ENCODE results near the gene GRIK1.
"Not testable (repeated sequence)": the region's sequence is repeated elsewhere in the genome, so short reads cannot be mapped to it uniquely, and the experiment has no call there.

Gene GRIK1

GRCh38 chr21:29939924-29940275 lies at the start of gene GRIK1:
Gene GRIK1, minus strand, starts transcription at chr21:29939996.
- peak; percentile 16 for DNase-seq (ENCODE audit: low spot score)

DNA sequence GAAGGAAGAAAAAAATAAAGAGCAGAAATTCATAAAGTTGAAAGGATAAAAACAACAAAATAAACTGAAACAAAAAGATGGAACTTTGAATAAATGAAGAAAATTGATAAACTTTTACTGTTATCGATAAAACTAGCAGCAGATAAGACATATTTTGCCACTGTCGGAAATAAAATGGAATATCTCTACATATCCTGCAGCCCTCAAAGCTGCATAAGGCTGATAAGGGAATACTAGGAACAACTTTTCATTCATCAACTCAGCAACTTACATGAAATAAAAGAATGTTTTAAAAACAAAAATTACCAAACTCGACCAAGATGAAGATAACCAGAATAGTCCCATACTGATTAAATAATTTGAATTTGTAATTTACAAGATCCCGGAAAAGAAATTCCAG lies 48.0 kb upstream of the GRIK1 start:
- no peak for DNase-seq (ENCODE audit: low spot score)

DNA sequence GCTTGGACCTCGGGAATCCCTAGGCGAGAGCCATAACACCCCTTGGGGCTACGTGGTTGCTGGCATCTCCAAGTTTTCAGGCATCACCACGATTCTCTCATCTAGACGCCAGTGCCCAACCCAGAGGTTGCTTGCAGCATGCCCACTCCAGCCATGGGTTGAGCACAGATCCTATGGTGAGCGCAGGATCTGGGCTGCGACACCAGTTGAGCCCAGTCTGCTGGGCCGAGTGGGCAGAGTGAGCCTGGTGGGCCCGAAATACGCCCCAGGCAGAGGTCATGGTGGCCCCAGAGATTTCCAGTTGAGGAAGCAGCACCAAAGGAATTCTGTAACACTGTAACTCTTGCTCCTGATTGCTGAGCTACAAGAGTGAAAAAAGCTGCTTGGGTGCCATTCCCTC lies 46.1 kb upstream of the GRIK1 start:
- no peak for DNase-seq (ENCODE audit: low spot score)

- DNase-seq (ENCODE audit: low spot score): no peak
Observed at GRCh38 chr21:29979043-29979442, 39.2 kb upstream of the GRIK1 start.

DNA sequence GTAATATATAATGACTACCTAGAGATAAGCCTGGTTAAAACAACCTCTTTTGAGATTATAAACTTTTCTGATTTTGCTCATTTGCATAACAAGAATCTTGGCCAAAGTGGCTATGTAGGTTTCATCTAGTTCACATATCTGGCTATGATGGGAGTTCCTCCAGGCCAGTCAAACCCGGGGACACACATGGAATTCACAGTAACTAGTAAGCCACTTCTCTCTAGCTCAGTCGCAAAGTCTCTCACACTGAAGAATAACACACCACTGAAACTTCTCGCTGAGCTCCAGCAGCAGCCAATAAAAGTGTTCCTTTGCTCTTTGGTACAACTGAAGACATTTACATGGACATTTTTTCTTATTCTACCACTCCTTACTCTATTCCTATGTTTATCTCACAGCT lies 36.0 kb upstream of the GRIK1 start:
- no peak for DNase-seq (ENCODE audit: low spot score)

DNA sequence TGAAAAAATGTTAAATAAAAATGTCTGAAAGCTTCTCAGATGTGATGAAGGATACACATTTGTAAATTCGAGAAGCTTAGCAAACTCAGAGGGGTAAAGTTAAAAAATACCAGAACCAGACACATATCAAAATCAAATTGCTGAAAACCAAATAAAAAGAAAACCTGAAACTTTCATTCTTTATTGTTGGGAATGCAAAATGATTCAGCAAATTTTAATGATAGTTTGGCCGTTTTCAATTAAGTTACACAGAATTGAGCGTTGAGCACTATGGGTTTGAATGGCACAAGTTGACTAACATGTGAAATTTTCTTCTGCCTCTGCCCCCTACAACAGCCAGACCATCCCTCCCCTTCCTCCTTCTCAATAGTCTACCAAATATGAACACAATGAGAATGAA lies 33.5 kb upstream of the GRIK1 start:
- no peak for DNase-seq (ENCODE audit: low spot score)

DNA sequence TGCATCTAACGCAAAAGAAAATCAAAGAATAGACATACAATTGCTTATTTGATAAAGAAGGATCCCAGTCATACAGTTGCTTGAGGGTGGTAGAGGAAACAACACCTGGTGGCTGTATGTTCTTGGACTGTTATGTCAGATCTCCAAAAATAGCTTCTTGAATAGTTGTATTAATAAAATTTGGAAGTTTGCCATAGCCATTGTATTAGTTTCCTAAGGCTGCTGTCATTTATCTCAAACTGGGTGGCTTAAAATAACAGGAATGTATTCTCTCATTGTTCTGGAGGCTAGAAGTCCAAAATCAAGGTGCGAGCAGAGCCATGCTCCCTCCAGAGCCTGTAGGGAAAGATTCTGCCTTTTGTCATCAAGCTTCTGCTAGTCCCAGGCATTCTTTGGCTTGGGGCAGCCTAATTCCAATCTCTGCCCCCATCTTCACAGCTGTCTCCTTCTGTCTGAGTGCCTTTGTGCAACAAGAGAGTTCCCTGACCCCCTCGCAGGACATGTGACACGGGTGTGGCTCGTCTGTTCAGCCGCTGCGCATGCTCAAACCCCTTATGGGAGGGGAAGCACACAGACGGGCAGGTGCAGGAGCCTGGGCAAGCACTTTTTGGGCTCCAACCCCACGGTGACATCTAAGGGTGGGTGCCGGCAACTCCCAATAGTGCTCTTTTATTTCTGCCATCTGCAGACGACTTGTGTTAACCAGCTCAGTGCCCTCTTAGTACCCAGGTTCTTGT lies 21.7 kb upstream of the GRIK1 start:
- no peak for DNase-seq (ENCODE audit: low spot score)

GRCh38 chr21:29958551-29958950 lies 18.8 kb upstream of the GRIK1 start:
- no peak for DNase-seq (ENCODE audit: low spot score)

- DNase-seq (ENCODE audit: low spot score): not testable (repeated sequence)
Observed at GRCh38 chr21:29958035-29958434, 18.2 kb upstream of the GRIK1 start.

DNA sequence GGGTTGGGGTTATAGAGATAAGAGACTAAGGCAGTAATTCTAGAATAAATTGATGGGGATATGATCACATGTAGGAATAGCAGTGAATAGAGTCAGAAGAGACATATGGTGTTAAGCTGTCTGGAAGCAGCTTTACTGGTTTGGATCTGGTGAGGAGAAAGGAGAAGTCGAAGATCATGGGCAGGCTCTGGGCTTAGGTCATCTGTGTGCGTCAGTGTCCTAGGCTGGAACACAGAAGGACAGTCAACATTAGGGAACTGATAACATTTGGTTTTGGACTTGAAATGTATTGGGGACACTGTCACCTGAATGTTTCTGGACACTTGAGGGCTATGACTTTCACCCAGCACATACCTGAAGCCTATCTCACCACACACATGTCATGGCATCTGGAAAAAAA lies 13.9 kb upstream of the GRIK1 start:
- no peak for DNase-seq (ENCODE audit: low spot score)

DNA sequence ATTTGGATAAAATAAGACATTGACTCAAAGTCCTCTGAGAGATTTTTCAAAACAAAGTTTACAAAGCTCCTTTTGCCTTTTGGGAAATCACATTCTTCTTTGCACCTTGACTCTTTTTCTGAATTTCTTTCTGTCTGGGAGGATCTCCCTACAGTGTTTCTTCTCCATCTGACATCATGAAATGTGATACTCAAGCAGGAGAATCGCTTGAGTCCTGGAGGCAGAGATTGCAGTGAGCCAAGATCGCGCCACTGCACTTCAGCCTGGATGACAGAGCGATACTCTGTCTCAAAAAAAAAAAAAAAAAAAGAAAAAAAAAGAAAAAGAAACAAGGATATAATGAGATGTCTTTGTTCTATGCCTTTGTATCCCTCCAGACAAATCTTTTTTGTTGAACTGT lies 13.3 kb upstream of the GRIK1 start:
- no peak for DNase-seq (ENCODE audit: low spot score)

- DNase-seq (ENCODE audit: low spot score): no peak
Observed at GRCh38 chr21:29951911-29952310, 12.1 kb upstream of the GRIK1 start.

DNA sequence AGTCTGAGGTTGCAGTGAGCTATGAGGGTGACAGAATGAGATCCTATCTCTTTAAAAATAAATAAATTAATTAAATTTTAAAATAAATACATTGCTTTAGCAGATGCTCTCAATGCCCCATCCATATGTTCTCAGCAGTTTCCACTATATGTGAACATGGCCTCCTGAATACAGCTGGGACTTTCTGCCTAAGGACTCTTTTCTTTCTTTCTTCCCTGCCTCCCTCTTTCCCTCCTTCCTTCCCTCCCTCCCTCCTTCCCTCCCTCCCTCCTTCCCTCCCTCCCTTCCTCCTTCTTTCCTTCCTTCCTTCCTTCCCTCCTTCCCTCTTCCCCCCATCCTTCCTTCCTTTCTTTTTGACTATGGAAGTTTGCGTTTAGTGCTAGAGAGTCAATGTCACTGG lies 10.2 kb upstream of the GRIK1 start:
- no peak for DNase-seq (ENCODE audit: low spot score)

- DNase-seq (ENCODE audit: low spot score): no peak
Observed at GRCh38 chr21:29947119-29947518, 7.3 kb upstream of the GRIK1 start.

DNA sequence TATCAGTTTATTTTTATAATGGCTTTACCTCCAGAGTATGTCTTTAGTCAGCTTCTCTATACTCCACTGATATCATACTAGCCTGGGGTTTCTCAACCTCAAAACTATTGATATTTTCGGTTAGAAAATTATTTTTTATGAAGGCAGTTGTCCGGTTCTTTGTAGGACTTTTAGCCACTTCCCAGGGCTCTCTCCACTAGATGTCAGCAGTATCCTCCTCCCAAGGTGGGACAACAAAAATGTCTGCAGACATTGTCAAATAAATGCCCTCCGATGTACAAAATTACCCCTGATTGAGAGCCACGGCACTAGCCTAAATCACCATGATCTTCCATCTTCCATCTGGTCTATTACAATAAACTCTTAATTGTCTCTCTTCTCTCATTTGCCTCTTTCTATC lies 4.1 kb upstream of the GRIK1 start:
- no peak for DNase-seq (ENCODE audit: low spot score)

DNA sequence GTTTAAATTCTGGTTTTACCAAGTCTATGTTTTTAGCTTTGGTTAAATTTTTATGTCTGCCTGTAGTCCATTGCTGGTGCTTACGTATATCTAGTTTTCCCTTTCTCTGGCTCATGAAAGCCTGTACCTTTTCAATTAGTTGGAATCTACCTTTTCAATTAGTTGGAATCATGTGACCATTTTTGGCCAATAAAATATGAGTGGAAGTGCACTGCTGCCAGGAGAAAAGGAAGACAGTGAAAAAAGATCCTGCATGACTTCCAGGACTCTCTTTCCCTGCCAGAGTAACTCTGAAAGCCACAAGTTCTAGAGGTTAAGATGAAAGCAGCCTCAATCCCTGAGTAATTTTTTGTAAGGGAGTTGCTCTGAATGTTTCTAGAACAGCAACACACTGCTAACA lies 2.2 kb upstream of the GRIK1 start:
- no peak for DNase-seq (ENCODE audit: low spot score)

GRCh38 chr21:29940991-29941390 lies 1.2 kb upstream of the GRIK1 start:
- no peak for DNase-seq (ENCODE audit: low spot score)

DNA sequence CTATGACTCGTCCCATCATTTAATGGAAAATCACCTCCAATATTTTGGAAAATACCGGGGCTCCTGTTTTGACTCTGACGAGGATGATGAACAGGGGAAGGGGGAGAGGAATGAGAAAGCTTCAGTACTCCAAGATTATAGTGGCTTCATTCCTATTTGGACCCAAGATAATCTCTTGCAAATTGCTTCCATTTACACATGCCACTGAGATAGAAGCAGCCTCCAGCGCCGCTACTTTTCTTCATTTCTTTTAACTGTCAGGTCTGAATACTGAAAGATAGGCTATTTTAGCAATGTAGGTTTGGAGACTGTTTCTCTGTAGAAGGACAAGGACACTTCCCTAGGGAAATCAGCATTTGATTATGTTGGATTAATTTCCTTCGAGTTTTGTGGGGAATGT lies 565 bp upstream of the GRIK1 start:
- DNase-seq (ENCODE audit: low spot score): no peak

DNA sequence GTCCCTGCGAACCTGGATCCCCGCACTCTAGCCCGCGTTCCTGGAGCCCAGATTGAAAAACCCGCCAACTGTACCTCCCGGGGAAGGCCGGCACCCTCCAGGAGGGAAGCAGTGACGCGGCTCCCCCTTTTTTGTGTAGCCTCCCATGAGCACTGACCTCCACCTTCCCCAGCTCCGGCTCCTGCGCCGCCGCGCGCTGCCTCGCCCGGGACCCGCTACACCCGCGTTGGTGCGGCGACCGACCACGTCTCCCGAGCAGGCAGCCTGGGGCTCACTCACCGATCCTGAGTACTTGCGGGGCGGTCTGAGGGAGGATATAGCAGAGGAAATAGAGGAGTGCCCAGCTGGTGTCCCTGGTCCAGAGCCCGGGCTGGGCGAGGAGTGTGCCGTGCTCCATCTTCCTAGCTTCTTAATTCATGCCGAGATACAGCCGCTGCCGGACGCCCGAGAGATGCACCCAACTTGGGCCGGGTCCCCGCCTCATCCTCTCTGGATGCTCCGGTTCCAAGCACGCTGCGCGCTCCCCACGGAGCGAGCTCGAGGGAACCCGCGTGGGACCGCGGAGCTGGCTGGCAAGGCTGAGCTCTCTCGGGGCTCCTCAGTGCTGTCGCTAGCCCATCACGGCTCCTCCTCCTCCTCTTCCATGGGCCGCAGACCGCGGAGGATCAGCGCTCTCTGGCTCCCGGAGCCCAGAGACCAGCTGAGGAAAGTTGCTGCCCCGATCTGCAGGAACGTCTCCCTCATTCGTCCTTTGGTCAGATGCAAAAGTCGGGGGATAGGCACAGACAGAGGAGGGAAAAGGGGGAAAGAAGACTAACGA lies 482 bp downstream of the GRIK1 start:
- DNase-seq (ENCODE audit: low spot score): peak; percentile 25

DNA sequence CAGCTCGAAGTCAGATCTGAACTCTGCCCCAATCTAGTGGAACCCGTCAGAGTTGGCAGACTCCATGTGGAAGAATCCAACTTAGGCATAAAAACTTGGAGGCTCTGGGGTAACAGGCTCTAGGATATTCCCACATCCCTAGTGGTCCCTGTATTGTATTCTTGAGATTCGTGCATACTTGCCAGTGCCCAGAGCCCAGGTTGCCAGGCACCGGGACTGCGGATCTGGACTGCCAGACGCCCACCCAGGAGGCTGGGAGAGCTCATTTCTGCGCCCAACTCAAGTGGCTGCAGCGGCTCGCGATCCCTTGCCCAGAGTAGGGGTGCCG lies 1.1 kb downstream of the GRIK1 start:
- no peak for DNase-seq (ENCODE audit: low spot score)

GRCh38 chr21:29933088-29933487 lies 6.7 kb downstream of the GRIK1 start:
- DNase-seq (ENCODE audit: low spot score): no peak

DNA sequence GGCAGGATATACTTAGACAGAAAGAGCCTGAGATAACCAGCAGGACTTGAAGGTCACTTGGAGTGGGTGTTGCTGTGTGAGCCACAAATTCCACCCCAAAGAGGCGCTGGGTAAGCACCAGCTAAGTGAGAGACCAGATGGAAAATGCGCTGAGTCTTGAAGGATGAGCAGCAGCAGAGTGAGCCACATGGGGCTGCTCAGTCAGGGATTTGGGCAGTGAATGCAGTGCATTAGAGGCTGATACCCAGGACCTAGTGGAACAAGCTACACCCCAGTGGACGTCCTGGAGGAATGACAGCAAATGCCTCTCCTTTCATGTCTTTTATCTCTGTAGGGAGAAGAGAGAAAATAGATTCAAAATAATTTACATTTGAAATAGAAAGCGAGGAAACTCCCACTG lies 11.3 kb downstream of the GRIK1 start:
- DNase-seq (ENCODE audit: low spot score): no peak

GRCh38 chr21:29920938-29921337 lies 18.9 kb downstream of the GRIK1 start:
- DNase-seq (ENCODE audit: low spot score): no peak

GRCh38 chr21:29914326-29914725 lies 25.5 kb downstream of the GRIK1 start:
- no peak for DNase-seq (ENCODE audit: low spot score)
